GM19193 (cell line): ENCODE results near the gene IFFO2.

ENCODE experiments used
- POLR2A ChIP-seq: IDR thresholded peaks from 4 replicates; pipeline ENCODE4 v1.6.1; 2011; ENCODE audit not compliant: insufficient read depth, insufficient read length; ENCODE audit errors: extremely low read depth

IFFO2 gene

DNA sequence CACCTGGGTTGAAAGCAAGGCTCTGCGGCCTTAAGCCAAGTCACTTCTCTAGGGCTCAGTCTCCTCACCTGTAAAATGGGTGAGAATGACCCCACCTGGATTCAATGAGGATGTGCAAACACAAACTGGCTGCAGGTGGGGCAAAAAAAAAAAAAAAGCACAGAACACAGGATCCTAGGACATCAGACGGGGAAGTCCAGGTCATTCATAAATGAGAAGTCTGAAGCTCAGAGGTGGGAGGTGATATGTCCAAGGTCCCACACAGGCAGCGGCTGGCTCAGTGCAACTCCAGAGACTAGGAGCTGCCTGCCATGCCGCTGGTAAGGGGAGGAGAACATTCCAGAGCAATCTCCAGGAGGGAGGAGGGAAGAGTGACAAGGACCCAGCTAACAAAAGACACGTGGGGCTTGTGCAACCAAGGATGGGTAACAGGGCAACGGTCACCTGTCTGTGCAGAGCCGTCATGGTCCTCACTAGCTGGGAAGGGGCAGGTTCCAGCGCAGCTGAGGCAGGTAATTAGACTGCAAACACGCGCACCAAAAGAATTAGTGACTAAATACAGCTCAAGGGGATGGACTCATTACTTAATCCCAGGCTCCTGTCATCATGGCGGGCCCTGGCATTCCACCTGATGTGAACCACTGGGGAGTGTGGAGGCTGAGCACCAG, 19.5 kb downstream of the IFFO2 start:
- TF ChIP-seq POLR2A: no peak

DNA sequence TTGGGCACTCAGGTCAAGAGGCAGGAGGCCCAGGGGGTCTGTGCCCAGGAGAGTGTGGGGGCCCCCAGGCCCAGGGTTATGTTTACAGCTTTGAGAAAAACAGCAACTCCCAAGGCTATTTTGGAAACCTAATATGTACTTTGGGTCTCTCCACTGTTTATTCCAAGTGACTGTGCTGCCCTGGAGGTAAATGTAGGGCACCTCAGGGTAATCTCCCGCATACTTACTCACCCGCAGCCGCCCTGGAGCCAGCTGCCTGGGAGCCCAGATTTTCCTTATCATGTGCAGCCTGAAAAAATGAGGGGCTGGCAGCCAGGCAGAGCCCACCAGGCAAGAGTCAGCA, 20.0 kb downstream of the IFFO2 start:
- no peak for TF ChIP-seq POLR2A

DNA sequence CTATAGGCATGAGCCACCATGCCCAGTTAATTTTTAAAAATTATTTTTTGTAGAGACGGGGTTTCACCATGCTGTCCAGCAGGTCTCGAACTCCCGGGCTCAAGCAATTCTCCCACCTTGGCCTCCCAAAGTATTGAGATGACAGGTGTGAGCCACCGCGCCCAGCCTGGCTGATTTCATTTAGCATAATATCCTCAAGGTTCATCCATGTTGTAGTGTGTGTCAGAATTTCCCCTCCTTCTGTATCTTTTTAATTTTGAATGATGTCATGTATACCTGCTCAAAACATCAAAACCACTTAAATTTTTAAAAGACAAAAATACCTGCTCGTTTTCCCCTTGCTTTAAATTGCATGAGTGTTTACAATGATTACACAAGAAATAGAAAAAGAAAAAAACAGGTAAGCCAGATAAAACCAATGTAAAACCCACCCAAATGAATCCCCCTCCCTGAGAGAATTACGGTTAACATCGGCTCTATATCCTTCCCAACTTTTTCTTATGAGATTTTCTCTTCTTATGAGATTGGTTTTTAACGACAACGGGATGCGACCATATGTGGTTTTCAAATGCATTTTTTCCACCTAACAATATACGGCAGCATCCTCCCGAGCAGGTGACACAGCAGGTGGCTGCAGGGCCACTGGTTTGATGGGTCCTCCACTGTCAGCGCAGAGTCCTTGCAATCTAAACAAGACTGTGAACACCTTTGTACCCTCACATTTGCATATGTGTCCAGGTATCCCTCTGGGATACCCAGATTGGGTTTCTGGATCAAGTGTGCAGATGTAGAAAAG, 22.1 kb downstream of the IFFO2 start:
- TF ChIP-seq POLR2A: no peak

DNA sequence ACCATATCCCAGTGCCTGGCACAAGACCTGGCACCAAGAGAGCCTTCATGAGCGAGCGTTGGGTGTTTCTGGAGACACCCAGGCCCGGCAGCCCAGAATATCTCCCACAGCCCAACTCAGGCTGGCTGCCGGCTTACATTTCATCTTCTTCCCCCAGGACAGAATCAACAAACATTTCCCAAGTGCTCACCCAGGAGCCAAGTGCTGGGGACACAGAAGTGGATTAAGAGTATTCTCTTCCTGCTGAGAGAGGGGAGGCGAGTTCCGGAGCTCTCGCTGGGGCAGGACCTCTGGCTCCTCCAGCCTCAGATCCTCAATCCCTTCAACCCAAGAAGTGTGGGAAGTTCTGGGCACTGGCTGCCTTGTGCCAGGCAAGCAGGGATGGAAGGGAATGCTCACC, 23.6 kb downstream of the IFFO2 start:
- no peak for TF ChIP-seq POLR2A

DNA sequence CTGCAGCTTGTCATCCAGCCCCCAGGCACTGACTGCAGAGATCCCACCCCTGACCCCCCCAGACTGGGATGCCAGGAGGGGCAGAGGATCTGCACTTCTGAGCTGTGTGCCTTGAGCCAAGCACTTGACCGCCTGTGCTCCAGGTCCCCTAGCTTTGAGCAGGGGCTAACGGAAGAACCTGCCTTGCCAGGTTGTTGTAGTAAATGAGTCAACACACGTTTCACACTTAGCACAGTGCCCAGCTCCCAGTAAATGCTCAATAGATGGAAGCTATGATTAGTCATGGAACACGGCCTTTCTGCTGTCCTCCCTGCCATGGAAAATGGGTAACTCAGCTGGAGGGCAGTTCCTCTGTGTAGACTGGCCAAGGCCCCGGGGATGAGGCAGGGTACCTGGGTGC, 24.1 kb downstream of the IFFO2 start:
- no peak for TF ChIP-seq POLR2A

DNA sequence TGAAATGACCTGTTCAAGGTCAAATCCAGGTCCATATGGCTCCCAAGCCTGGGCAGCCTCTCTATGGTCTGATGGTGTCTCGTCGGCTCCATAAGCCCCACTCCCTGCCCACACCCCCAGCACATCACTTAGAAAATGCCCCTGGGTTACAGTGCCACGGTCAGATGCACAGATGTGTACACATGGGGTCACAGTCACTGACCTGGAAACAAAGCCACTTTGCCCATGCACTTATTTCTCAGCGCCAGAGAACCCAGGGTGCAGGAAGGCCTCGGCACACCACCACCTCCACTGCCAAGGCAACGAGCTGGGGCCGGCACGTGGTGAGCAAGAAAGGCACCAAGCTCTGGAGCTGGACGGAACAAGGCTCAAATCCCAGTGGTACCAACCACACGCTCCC, 24.7 kb downstream of the IFFO2 start:
- no peak for TF ChIP-seq POLR2A

DNA sequence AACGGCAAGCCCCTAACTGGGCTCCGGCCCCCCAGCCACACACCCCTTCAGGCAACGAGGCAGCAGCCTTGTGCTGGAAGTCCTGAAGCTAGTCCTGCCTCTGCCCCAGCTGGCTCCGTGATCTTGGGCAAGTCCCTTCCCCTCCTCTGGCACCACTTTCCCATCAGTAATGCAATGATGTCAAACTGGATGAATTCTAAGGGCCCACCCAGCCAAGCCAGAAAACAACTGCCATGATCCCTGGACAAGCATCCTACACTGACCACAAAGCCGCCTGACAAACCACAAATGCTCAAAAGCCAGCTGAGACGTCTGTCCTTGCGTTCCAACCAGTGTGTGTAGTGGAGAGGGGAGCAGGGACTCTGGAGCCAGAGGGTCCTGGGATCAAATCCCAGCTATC, 26.8 kb downstream of the IFFO2 start:
- no peak for TF ChIP-seq POLR2A

DNA sequence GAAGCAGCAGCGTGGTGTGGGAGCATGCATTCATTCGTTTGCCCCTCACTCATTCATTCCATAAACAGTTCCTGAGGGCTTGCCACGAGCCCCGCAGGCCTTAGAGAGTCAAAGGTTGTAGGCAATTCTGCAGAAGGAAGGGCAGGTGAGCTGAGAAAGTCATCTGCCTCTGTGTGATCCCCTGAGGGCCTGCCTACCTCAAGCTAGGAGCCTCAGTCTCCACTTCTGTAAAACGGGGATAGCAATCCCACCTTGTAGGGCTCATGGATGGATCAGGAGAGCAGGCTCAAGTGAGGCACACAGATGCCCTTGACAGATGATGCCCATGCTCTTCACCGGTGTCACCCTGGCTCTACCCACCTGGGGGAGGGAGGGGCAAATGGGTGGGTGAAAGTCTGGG, 27.5 kb downstream of the IFFO2 start:
- TF ChIP-seq POLR2A: no peak

DNA sequence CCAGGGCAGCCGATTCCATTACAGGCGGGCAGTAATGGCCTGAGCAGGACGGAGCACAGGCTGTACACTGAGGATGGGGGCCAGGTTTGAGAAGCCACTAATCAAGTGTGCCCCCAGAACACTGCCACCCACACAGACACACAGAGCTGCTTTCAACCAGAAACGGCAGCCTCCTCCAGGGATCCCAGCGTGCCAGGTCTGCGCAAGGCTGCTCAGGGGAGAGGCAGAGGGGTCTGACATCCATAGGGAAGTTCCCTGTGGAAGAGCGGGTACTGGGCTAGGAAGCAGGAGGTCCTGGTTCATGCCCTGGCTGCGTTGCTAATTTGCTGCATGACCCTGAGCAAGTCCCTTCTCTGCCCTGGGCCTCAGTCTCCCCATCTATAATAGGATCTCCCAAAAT, 28.1 kb downstream of the IFFO2 start:
- no peak for TF ChIP-seq POLR2A

DNA sequence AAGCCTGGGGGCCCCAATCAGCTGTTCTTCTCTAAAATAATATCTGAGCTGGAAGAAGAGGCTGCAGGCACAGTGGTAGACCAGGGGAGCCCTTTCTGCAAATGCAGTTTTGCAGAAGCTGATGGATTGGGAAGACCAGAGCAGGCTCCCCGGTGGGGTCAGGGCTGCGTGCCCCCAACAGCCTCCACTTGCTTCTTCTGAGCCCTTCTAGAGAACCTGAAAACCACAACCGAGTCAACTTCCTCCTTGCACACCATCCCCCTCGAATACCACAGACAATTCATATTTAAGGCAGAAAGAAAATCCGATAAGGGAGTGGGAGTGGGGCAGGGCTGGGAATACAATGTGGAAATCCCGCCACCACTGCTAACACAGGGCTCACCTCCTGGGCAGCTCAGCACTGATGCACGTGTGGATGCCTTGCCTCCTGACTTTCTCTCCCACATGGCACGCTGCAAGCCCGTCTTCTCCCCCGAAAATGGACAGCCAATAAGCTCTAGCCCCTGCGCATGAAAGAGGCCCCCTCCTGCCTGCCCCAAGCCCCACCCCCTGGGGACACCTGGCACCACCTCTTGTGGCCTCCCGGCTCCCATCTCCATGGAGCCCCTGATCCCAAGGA, 28.7 kb downstream of the IFFO2 start:
- TF ChIP-seq POLR2A: peak; percentile 41

DNA sequence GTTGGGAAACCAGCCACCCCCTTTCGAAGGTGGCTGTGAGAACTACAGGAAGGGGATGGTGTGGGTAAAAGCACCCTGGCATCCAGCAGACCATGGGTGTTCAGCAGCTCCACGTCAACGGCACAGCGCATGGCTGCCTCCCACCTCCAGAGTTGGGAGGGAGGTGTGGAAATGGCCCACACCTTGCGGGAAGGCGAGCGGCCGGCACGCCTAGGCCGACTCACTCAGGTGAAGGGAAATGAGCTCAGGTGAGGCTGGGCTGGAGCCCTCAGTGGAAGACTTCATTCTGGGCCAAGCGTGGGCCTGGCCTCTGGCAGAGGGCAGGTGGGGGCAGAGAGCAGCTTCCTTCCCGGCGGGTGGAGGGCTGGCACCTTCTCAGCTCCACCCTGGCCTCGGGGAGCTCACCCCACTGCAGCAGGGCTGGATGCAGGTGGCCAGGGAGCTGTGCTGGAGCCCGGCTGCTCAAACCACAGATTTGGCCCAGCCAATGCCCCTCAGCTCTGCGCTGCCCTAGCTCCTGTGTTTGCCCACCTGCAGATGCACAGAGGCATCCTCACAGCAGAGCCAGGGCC, 29.3 kb downstream of the IFFO2 start:
- no peak for TF ChIP-seq POLR2A

DNA sequence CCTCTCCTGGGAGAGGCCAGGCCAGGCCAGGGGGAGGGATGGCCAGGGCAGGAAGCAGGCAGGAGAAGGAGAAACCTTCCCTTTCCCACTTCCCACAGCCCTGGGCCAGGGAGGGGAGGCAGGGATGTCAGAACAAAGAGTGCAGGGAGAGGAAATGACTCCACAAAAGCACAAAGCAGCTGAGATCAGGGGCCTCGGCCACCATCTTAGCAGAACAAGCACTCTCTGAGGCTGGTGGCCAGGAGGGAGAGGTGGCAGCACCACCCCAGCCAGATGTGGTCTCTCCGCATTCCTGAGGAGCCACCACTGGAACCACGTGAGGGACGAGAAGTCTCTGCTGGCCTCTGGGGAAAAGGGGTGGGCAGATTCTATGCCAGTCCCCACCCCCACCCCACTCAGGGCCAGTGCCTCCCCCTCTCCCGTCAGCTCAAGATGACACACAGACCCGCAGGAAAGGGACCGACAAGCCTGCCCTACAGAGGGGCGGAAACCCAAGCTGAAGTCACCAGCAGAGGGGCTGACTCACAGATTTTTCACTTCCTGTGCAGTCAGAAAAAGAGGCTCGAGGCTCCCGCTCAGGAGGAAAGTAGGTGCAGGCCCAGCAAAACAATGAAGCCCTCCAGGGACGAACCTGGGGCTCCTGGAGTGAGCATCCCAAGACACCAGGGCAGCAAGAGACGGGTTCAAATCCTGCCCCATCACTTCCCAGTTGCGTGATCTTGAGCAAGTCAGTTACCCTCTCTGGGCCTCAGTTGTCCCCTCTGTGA, 30.0 kb downstream of the IFFO2 start:
- peak; percentile 67 for TF ChIP-seq POLR2A

DNA sequence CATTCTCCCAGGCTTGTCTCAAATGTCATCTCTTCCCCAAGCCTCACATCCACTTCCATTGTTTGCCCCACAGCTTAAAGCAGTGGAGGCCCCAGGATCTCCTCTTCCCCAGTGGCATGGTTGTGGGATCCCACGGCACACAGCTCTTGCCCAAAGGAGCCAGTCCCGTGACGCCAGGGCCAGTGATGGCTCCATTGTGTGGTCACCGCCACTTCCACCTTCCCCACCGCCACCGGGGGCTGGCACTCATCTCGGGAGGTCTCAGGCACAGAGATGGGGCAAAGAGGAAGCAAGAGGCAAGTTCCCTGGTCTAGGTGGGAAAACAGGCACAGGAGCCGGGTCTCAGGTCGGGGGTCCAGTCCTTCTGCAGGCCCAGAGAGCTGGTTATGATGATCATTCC, 31.2 kb downstream of the IFFO2 start:
- TF ChIP-seq POLR2A: no peak

DNA sequence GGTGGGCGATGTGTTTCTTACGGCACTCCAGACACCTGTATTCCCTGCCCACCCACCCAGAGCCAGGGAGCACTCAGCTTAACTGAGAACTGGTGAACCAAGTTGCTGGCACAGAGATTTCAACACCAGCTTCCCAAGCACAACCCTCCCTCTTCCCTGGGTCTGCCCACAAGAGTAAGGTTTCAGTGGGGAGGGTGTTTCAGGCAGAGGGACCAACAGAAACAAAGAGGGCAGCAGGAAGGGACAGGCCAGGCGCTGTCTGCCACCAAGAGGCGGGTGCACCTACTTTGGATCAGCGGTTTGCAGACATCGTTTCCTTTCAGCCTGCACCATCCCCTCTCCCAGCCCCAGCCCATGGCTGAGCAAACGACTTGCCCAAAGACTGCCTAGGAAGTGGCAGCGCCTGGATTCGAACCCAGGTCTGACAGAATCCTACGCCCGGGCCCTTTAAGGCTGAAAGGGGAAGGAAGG, 32.2 kb downstream of the IFFO2 start:
- TF ChIP-seq POLR2A: no peak

DNA sequence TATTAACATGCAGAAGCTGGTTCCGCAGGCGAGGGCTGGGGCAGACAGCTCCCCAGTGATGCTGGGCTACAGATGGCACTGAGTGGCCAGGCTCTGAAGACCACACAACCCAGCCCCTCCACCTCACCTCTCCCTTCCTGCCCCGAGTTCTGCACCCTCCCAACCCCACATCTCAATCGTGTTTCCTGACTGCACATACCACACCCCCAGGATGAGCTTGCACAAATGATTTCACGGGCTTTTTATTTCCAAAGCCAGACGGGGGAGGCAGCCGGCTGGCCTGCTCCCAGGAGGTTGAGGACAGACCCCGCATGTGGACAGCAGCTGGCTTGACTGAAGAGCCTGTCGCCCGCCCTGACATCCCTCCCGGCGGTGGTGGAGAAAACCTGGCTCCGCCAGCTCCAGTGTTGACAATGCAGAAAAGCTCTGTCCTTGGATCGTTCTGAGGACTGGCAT, 32.7 kb downstream of the IFFO2 start:
- no peak for TF ChIP-seq POLR2A
